K562 (cell line): ENCODE measurements around the gene ZDHHC24. TPM values are rescaled to one million over a fixed set of nuclear protein-coding genes. Genes with fewer than 3 reads are reported as not detected.

Experiments used
- ATF1 ChIP-seq, 2 experiments: fragments of 450-650 bp in 1 of 2; IDR thresholded peaks; 2 replicates each; pipeline ENCODE4 v1.6.1; 2016; ENCODE audit warnings: missing compliant biosample characterization in 1 of 2, missing genetic modification characterization in 1 of 2
- BRF1 ChIP-seq: IDR thresholded peaks from 3 replicates; pipeline ENCODE4 v1.6.1; 2011; ENCODE audit warnings: borderline replicate concordance, mild to moderate bottlenecking; ENCODE audit not compliant: insufficient read length; ENCODE audit errors: extremely low read depth
- CGGBP1 ChIP-seq: fragments of 250-450 bp; sonication (Bioruptor Pico); IDR thresholded peaks from 2 replicates; pipeline ENCODE4 v1.9.0; 2021; ENCODE audit warnings: mild to moderate bottlenecking
- FOXM1 ChIP-seq, 2 experiments: fragments of 450-650 bp in 1 of 2; sonication (generic) in 1 of 2; formaldehyde crosslinking in 1 of 2; IDR thresholded peaks; 2 replicates each; pipeline versions ENCODE4 v1.6.1 to v1.9.0; 2017 to 2022; ENCODE audit warnings: low read depth in 2 of 2, mild to moderate bottlenecking in 2 of 2, missing genetic modification reagents in 1 of 2, moderate library complexity in 1 of 2
- GATAD2A ChIP-seq: fragments of 450-650 bp; IDR thresholded peaks from 2 replicates; pipeline ENCODE4 v1.6.1; 2017
- GTF2E2 ChIP-seq: fragments of 200-800 bp; sonication (Bioruptor generic); IDR thresholded peaks from 2 replicates; pipeline ENCODE4 v1.6.1; 2016; ENCODE audit warnings: missing genetic modification characterization, missing compliant biosample characterization
- HDAC2 ChIP-seq: fragments of 450-650 bp; IDR thresholded peaks from 2 replicates; pipeline ENCODE4 v1.6.1; 2016; ENCODE audit warnings: mild to moderate bottlenecking
- HDAC8 ChIP-seq: fragments of 450-650 bp; IDR thresholded peaks from 2 replicates; pipeline ENCODE4 v1.6.1; 2016; ENCODE audit warnings: mild to moderate bottlenecking, missing genetic modification characterization, moderate library complexity, missing compliant biosample characterization
- HMG20A ChIP-seq: fragments of 450-650 bp; formaldehyde crosslinking; conservative IDR thresholded peaks from 2 replicates; pipeline ENCODE4 v1.4.0; 2020; ENCODE audit warnings: mild to moderate bottlenecking, mixed read lengths
- JUN ChIP-seq, 2 experiments: sonication (generic) in 1 of 2; formaldehyde crosslinking in 1 of 2; IDR thresholded peaks; 2 replicates each; pipeline versions ENCODE4 v1.6.1 to v1.8.0; 2012 to 2022; ENCODE audit warnings: borderline replicate concordance in 2 of 2, mild to moderate bottlenecking in 2 of 2, improper control_type of control experiment in 1 of 2, low read depth in 1 of 2, low read length in 1 of 2, missing genetic modification reagents in 1 of 2
- MAFF ChIP-seq: IDR thresholded peaks from 2 replicates; pipeline ENCODE4 v1.6.1; 2012; ENCODE audit warnings: low read length, improper control_type of control experiment
- PRMT5 ChIP-seq: sonication (generic); formaldehyde crosslinking; IDR thresholded peaks from 2 replicates; pipeline ENCODE4 v1.5.0; 2020; ENCODE audit warnings: missing genetic modification reagents
- RBM34 ChIP-seq: fragments of 200-400 bp; formaldehyde crosslinking; IDR thresholded peaks from 2 replicates; pipeline ENCODE4 v1.6.1; 2018; ENCODE audit warnings: low read length, borderline replicate concordance; ENCODE audit not compliant: insufficient read depth
- RHOXF2B ChIP-seq: fragments of 250-450 bp; sonication (Bioruptor Pico); conservative IDR thresholded peaks from 2 replicates; pipeline ENCODE4 v1.5.1; 2021
- SMARCE1 ChIP-seq: fragments of 450-650 bp; IDR thresholded peaks from 2 replicates; pipeline ENCODE4 v1.7.1; 2016; ENCODE audit warnings: mild to moderate bottlenecking
- TAF7 ChIP-seq: fragments of 450-650 bp; IDR thresholded peaks from 2 replicates; pipeline ENCODE4 v1.6.1; 2016; ENCODE audit warnings: missing genetic modification characterization, missing compliant biosample characterization
- XRCC5 ChIP-seq: fragments of 200-400 bp; formaldehyde crosslinking; IDR thresholded peaks from 2 replicates; pipeline ENCODE4 v1.6.1; 2017; ENCODE audit warnings: low read depth, mild to moderate bottlenecking, low read length
- ZBTB43 ChIP-seq: sonication (generic); formaldehyde crosslinking; IDR thresholded peaks from 2 replicates; pipeline ENCODE4 v1.8.0; 2023; ENCODE audit warnings: mild to moderate bottlenecking, missing genetic modification reagents
- ZC3H8 ChIP-seq: fragments of 450-650 bp; IDR thresholded peaks from 2 replicates; pipeline ENCODE4 v1.6.1; 2017
- ZNF143 ChIP-seq: sonication (generic); formaldehyde crosslinking; IDR thresholded peaks from 2 replicates; pipeline ENCODE4 v1.9.0; 2022; ENCODE audit warnings: mild to moderate bottlenecking, missing genetic modification reagents
- ZNF764 ChIP-seq: fragments of 250-450 bp; sonication (Bioruptor Pico); IDR thresholded peaks from 2 replicates; pipeline ENCODE4 v1.4.0; 2020; ENCODE audit warnings: low read depth, mild to moderate bottlenecking, moderate library complexity
- polyA plus RNA-seq, 8 experiments: library from polyadenylated mRNA; depleted of rRNA in 4 of 8; stranded (reverse) in 5 of 8; unstranded in 3 of 8; fragments of >200 nt; fragmentation: Nextera tagmentation in 2 of 8; fragmentation: Illumina TruSeq in 1 of 8; extraction: Ambion mirVana in 2 of 8; extraction: Trizol in 1 of 8; gene quantifications; 2 replicates each; pipeline versions ENCODE4 v1.2.1 to v1.2.3, GENCODE V29; 2011 to 2014; ENCODE audit warnings: inconsistent platforms in 1 of 8, missing spikeins in 1 of 8
- total RNA-seq, 7 experiments: library from RNA; depleted of rRNA in 6 of 7; stranded (reverse); fragments of >200 nt in 6 of 7; fragmentation: Illumina TruSeq in 2 of 7; extraction: Trizol in 2 of 7; gene quantifications; 2 replicates each; pipeline versions ENCODE4 v1.2.1 to v1.2.3, GENCODE V29; 2011 to 2021; ENCODE audit warnings: low replicate concordance in 1 of 7
- TF ChIP-seq, protein P1 (sequence below), 2 experiments: fragments of 450-650 bp in 1 of 2; sonication (generic) in 1 of 2; formaldehyde crosslinking in 1 of 2; IDR thresholded peaks in 1 of 2; conservative IDR thresholded peaks in 1 of 2; 2 replicates each; pipeline versions ENCODE4 v1.6.1 to v1.8.1; 2016 to 2023; ENCODE audit warnings: mild to moderate bottlenecking in 2 of 2, moderate library complexity in 2 of 2, inconsistent platforms in 1 of 2, missing genetic modification reagents in 1 of 2
- TF ChIP-seq, protein P2 (sequence below): sonication (generic); formaldehyde crosslinking; IDR thresholded peaks from 2 replicates; pipeline ENCODE4 v1.8.1; 2023; ENCODE audit warnings: mild to moderate bottlenecking, missing genetic modification reagents

Gene ZDHHC24
- total and polyA plus RNA-seq, 9 of the 15 experiments (the other 6 are each of a cell fraction or from before 2014, with no cell fraction given) = 0.45 to 11.2 (median 2.7) TPM

DNA sequence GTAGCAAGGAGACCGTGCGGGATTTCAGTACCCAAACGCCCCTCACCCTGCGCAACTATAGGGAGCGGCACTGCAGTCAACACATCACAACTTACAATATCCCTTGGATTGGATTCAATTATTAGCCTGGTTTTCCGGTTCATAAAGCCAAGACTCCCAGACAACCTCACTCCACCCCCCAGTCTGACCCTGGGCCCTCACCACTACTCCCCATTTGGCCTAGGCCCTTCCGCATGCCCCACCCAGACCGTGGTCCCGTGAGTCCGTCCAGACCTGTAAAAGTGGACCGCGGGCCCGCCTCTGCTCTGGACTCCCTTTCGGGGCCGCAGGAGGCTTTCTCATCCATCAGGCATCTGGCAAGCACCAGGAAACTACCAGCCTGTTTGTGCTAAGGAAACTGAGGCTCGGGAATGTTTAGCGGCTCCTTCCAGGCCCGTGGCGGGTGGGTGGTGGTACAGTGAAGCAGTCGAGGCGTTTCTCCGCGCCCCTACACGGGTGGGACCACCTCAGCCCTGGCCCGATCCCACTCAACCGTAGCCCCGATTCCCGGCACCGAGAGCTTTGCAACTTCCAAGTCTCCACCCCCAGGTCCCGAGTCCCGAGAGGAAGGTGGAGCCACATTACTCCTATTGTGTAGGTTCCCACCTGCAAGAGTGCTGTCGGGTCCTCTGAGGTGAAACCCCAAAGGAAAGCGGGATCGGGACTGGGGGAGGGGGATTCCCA lies 66.3 kb downstream of the ZDHHC24 start (continued):
- no peak for TF ChIP-seq HDAC8 (tag)
- no peak for TF ChIP-seq HDAC2
- TF ChIP-seq, protein P1, sequence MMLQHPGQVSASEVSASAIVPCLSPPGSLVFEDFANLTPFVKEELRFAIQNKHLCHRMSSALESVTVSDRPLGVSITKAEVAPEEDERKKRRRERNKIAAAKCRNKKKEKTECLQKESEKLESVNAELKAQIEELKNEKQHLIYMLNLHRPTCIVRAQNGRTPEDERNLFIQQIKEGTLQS (IDR thresholded peaks at IDR 0.05) = no peak
- TF ChIP-seq, protein P1 (CRISPR knock-in tag; conservative IDR thresholded peaks at IDR 0.05) = no peak
- no peak for TF ChIP-seq RBM34
- TF ChIP-seq RHOXF2B = 0 out of 2 replicates have a peak, but pooled peaks have one; percentile 14
- no peak for TF ChIP-seq ZC3H8
- no peak for TF ChIP-seq HMG20A
- TF ChIP-seq GTF2E2 (tag) = peak; percentile 31
- TF ChIP-seq, protein P2, sequence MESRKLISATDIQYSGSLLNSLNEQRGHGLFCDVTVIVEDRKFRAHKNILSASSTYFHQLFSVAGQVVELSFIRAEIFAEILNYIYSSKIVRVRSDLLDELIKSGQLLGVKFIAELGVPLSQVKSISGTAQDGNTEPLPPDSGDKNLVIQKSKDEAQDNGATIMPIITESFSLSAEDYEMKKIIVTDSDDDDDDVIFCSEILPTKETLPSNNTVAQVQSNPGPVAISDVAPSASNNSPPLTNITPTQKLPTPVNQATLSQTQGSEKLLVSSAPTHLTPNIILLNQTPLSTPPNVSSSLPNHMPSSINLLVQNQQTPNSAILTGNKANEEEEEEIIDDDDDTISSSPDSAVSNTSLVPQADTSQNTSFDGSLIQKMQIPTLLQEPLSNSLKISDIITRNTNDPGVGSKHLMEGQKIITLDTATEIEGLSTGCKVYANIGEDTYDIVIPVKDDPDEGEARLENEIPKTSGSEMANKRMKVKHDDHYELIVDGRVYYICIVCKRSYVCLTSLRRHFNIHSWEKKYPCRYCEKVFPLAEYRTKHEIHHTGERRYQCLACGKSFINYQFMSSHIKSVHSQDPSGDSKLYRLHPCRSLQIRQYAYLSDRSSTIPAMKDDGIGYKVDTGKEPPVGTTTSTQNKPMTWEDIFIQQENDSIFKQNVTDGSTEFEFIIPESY = 0 out of 2 replicates have a peak, but pooled peaks have one; percentile 19
- TF ChIP-seq ZNF143 (CRISPR knock-in tag) = no peak
- TF ChIP-seq FOXM1 (IDR thresholded peaks at IDR 0.05; ENCODE audit: low read depth) = no peak
- TF ChIP-seq FOXM1 (CRISPR knock-in tag; IDR thresholded peaks at IDR 0.05; ENCODE audit: low read depth) = 0 out of 2 replicates have a peak, but pooled peaks have one; percentile 93
- TF ChIP-seq CGGBP1 (CRISPR knock-in tag) = no peak
- no peak for TF ChIP-seq GATAD2A
- TF ChIP-seq PRMT5 (CRISPR knock-in tag) = no peak
- TF ChIP-seq XRCC5 = 0 out of 2 replicates have a peak, but pooled peaks have one; percentile 4
- TF ChIP-seq TAF7 (tag) = 0 out of 2 replicates have a peak, but pooled peaks have one; percentile 15
- TF ChIP-seq ZNF764 (CRISPR knock-in tag) = no peak
- TF ChIP-seq MAFF = no peak
- TF ChIP-seq ATF1 (CRISPR knock-in tag; IDR thresholded peaks at IDR 0.05) = no peak
- no peak for TF ChIP-seq ATF1 (tag; IDR thresholded peaks at IDR 0.05)
- no peak for TF ChIP-seq ZBTB43 (CRISPR knock-in tag)
- TF ChIP-seq BRF1 = no peak
- TF ChIP-seq SMARCE1 = no peak; the same call in 1 of the 2 replicates
- TF ChIP-seq JUN (IDR thresholded peaks at IDR 0.05; ENCODE audit: borderline replicate concordance, low read depth, low read length) = no peak
- TF ChIP-seq JUN (CRISPR knock-in tag; IDR thresholded peaks at IDR 0.05; ENCODE audit: borderline replicate concordance) = peak; percentile 81; the same call in 1 of the 2 replicates
